H1 (cell line): ENCODE results near the gene BCO2. TPM values are rescaled to one million over a fixed set of nuclear protein-coding genes. Genes with fewer than 3 reads are reported as not detected.

ENCODE experiments used
- CTCF ChIA-PET: fragments of 300-600 bp; sonication (Branson Sonifier 250); formaldehyde crosslinking; loops from one replicate; lab custom pipeline; 2021; ENCODE audit not compliant: partially characterized antibody; lab: Charles Lee
- POLR2A ChIA-PET: fragments of 300-600 bp; sonication (Branson Sonifier 250); formaldehyde crosslinking; loops from one replicate; lab custom pipeline; 2021; ENCODE audit warnings: inconsistent platforms; ENCODE audit not compliant: partially characterized antibody; lab: Charles Lee
- DNase-seq, 2 experiments: peaks; one replicate each; pipeline versions ENCODE4 v3.0.0 to v3.0.0-alpha.2; 2010 to 2022; ENCODE audit warnings: low spot score in 2 of 2, low read depth in 1 of 2, mixed read lengths in 1 of 2
- FAIRE-seq: peaks from 2 replicates; lab custom pipeline; 2011; peaks lifted over from hg19 to GRCh38; lab: Jason Lieb, UNC
- H2AFZ ChIP-seq: 2 replicates; pipeline ENCODE4 v1.8.1; 2012; ENCODE audit warnings: low read length, inconsistent platforms
- H2AK5ac ChIP-seq: 2 replicates; pipeline ENCODE4 v1.6.1; 2013; ENCODE audit warnings: low read depth, low read length
- H2BK120ac ChIP-seq: replicated peaks from 2 replicates; pipeline ENCODE3; 2013; ENCODE audit warnings: low read depth, low read length, inconsistent platforms
- H2BK12ac ChIP-seq: 2 replicates; pipeline ENCODE4 v1.6.1; 2013; ENCODE audit warnings: low read depth, low read length
- H2BK15ac ChIP-seq: 2 replicates; pipeline ENCODE4 v1.6.1; 2013; ENCODE audit warnings: low read length
- H2BK20ac ChIP-seq: 2 replicates; pipeline ENCODE4 v1.6.1; 2013; ENCODE audit warnings: low read length
- H2BK5ac ChIP-seq: 2 replicates; pipeline ENCODE4 v1.6.1; 2013; ENCODE audit warnings: low read depth, low read length
- H3K14ac ChIP-seq: 2 replicates; pipeline ENCODE4 v1.6.1; 2013; ENCODE audit warnings: inconsistent platforms; ENCODE audit not compliant: insufficient read length
- H3K18ac ChIP-seq: 2 replicates; pipeline ENCODE4 v1.6.1; 2013; ENCODE audit warnings: low read length; ENCODE audit errors: extremely low read depth
- H3K23ac ChIP-seq: 2 replicates; pipeline ENCODE4 v1.6.1; 2013; ENCODE audit warnings: inconsistent platforms; ENCODE audit not compliant: insufficient read length
- H3K23me2 ChIP-seq: 2 replicates; pipeline ENCODE4 v1.6.1; 2013; ENCODE audit warnings: low read depth, low read length
- H3K27ac ChIP-seq: 2 replicates; pipeline ENCODE4 v1.6.1; 2011; ENCODE audit warnings: low read depth, low read length, inconsistent platforms
- H3K27me3 ChIP-seq, 4 experiments: replicated peaks in 1 of 4; 1 replicate in 1 of 4; 2 replicates in 3 of 4; pipeline versions ENCODE4 v1.6.1 to v1.8.1; 2011 to 2013; ENCODE audit warnings: low read length in 3 of 4, mild to moderate bottlenecking in 3 of 4, inconsistent platforms in 2 of 4, mixed read lengths in 2 of 4, moderate library complexity in 1 of 4; ENCODE audit not compliant: control insufficient read depth in 3 of 4, insufficient read depth in 3 of 4; ENCODE audit errors: extremely low read depth in 1 of 4
- H3K36me3 ChIP-seq, 4 experiments: 2 replicates each; pipeline versions ENCODE4 v1.6.1 to v1.8.1; 2011 to 2013; ENCODE audit warnings: mild to moderate bottlenecking in 4 of 4, low read length in 3 of 4, moderate library complexity in 2 of 4, control low read depth in 1 of 4, inconsistent platforms in 1 of 4; ENCODE audit not compliant: insufficient read depth in 4 of 4, control insufficient read depth in 2 of 4
- H3K4ac ChIP-seq: replicated peaks from 2 replicates; pipeline ENCODE3; 2013; ENCODE audit warnings: low read length, low read depth, mixed read lengths, inconsistent platforms; ENCODE audit not compliant: insufficient read length
- H3K4me1 ChIP-seq, 4 experiments: replicated peaks in 1 of 4; 1 replicate in 1 of 4; 2 replicates in 3 of 4; pipeline versions ENCODE4 v1.6.1 to v1.8.1; 2011 to 2013; ENCODE audit warnings: low read length in 3 of 4, inconsistent platforms in 2 of 4, mixed read lengths in 1 of 4; ENCODE audit not compliant: insufficient read depth in 4 of 4, control insufficient read depth in 3 of 4
- H3K4me2 ChIP-seq, 2 experiments: 2 replicates each; pipeline versions ENCODE4 v1.6.1 to v1.8.1; 2011 to 2013; ENCODE audit warnings: low read depth in 2 of 2, low read length in 2 of 2, control low read depth in 1 of 2, inconsistent platforms in 1 of 2, mild to moderate bottlenecking in 1 of 2; ENCODE audit not compliant: insufficient read depth in 1 of 2
- H3K4me3 ChIP-seq, 4 experiments: fragments of 200-600, 300-600 bp in 1 of 4; sonication (generic), shearing (Covaris generic), sonication (Bioruptor Twin) in 1 of 4; 2 replicates each; pipeline versions ENCODE4 v1.5.1 to v1.8.1; 2011 to 2016; ENCODE audit warnings: low read length in 4 of 4, low read depth in 3 of 4, control low read depth in 2 of 4, inconsistent platforms in 2 of 4, mild to moderate bottlenecking in 2 of 4, mixed read lengths in 1 of 4, moderate library complexity in 1 of 4; ENCODE audit not compliant: insufficient read depth in 2 of 4; ENCODE audit errors: extremely low read depth in 1 of 4
- H3K56ac ChIP-seq: replicated peaks from 2 replicates; pipeline ENCODE3; 2013; ENCODE audit warnings: low read depth, mild to moderate bottlenecking, mixed read lengths, low read length, inconsistent platforms; ENCODE audit not compliant: insufficient read length
- H3K79me1 ChIP-seq: 2 replicates; pipeline ENCODE4 v1.6.1; 2013; ENCODE audit warnings: low read depth, low read length, control low read depth
- H3K79me2 ChIP-seq, 2 experiments: 2 replicates each; pipeline versions ENCODE4 v1.6.1 to v1.8.1; 2012 to 2013; ENCODE audit warnings: low read length in 2 of 2, mild to moderate bottlenecking in 2 of 2, inconsistent platforms in 1 of 2; ENCODE audit not compliant: insufficient read depth in 2 of 2, control insufficient read depth in 1 of 2
- H3K9ac ChIP-seq, 4 experiments: replicated peaks in 1 of 4; 1 replicate in 1 of 4; 2 replicates in 3 of 4; pipeline versions ENCODE4 v1.6.1 to v1.8.1; 2011 to 2013; ENCODE audit warnings: low read depth in 3 of 4, low read length in 3 of 4, control low read depth in 2 of 4, mild to moderate bottlenecking in 2 of 4, moderate library complexity in 2 of 4, inconsistent platforms in 1 of 4; ENCODE audit errors: extremely low read depth in 1 of 4
- H3K9me3 ChIP-seq, 2 experiments: 2 replicates each; pipeline versions ENCODE4 v1.6.1 to v1.8.1; 2012 to 2013; ENCODE audit warnings: mild to moderate bottlenecking in 2 of 2, moderate library complexity in 2 of 2, control low read depth in 1 of 2, inconsistent platforms in 1 of 2, low read depth in 1 of 2, low read length in 1 of 2, mixed read lengths in 1 of 2; ENCODE audit not compliant: insufficient read depth in 2 of 2
- H4K20me1 ChIP-seq, 2 experiments: replicated peaks in 1 of 2; 2 replicates each; pipeline versions ENCODE3 to v1.8.1; 2011 to 2013; ENCODE audit warnings: inconsistent platforms in 2 of 2, low read length in 2 of 2, mild to moderate bottlenecking in 1 of 2; ENCODE audit not compliant: insufficient read depth in 2 of 2, control insufficient read depth in 1 of 2
- H4K5ac ChIP-seq: 2 replicates; pipeline ENCODE4 v1.6.1; 2013; ENCODE audit warnings: low read length, low read depth, mixed read lengths, inconsistent platforms; ENCODE audit not compliant: insufficient read length
- H4K8ac ChIP-seq: 2 replicates; pipeline ENCODE4 v1.8.0; 2013; ENCODE audit warnings: mild to moderate bottlenecking, moderate library complexity, low read length, inconsistent platforms; ENCODE audit not compliant: insufficient read depth; ENCODE audit errors: extremely low read depth
- H4K91ac ChIP-seq: replicated peaks from 2 replicates; pipeline ENCODE3; 2013; ENCODE audit warnings: low read length, mixed read lengths, inconsistent platforms; ENCODE audit not compliant: insufficient read length
- CHD2 ChIP-seq: IDR thresholded peaks from 2 replicates; pipeline ENCODE4 v1.6.1; 2012; ENCODE audit warnings: low read length, improper control_type of control experiment
- HDAC2 ChIP-seq, 2 experiments: fragments of 300-600 bp in 1 of 2; sonication (generic) in 1 of 2; IDR thresholded peaks; 2 replicates each; pipeline ENCODE4 v1.6.1; 2011 to 2012; ENCODE audit warnings: low read depth in 2 of 2, low read length in 2 of 2, mild to moderate bottlenecking in 2 of 2, moderate library complexity in 2 of 2, borderline replicate concordance in 1 of 2, inconsistent platforms in 1 of 2
- SAP30 ChIP-seq: fragments of 300-600 bp; sonication (generic); IDR thresholded peaks from 2 replicates; pipeline ENCODE4 v1.7.1; 2012; ENCODE audit warnings: low read length, moderate library complexity, mild to moderate bottlenecking, inconsistent platforms; ENCODE audit not compliant: insufficient read depth, insufficient replicate concordance
- WGBS, 2 experiments: shearing (Covaris generic) in 1 of 2; methylation state at CpG; one replicate each; pipeline versions ENCODE4 v1.1.6 to v1.1.7; 2013 to 2015; ENCODE audit warnings: low lambda C conversion rate in 2 of 2, mixed read lengths in 2 of 2, inconsistent platforms in 1 of 2, low coverage in 1 of 2, missing lambda C conversion rate in 1 of 2; ENCODE audit not compliant: insufficient replicate concordance in 2 of 2, insufficient coverage in 1 of 2, insufficient read length in 1 of 2; ENCODE audit errors: extremely low coverage in 1 of 2, missing lambda C conversion rate in 1 of 2; 5-methylcytosine and 5-hydroxymethylcytosine counted together
- polyA plus RNA-seq, 7 experiments: library from polyadenylated mRNA; depleted of rRNA in 3 of 7; stranded (reverse) in 5 of 7; unstranded in 2 of 7; fragments of >200 nt in 5 of 7; fragments of 200-250 nt in 2 of 7; gene quantifications; 1 replicate in 5 of 7; 2 replicates in 1 of 7; 4 replicates in 1 of 7; pipeline versions ENCODE4 v1.2.1 to v1.2.3, GENCODE V29; 2011 to 2013; ENCODE audit warnings: missing spikeins in 2 of 7, mixed read lengths in 2 of 7
- total RNA-seq: library from RNA; stranded (reverse); fragmentation: NEBNext Ultra II Directional; extraction: Animal tissue kit (Norgen Biotek cat#: 25700); gene quantifications from 2 replicates; pipeline ENCODE4 v1.2.1, GENCODE V29; 2021

The BCO2 gene
- total and polyA plus RNA-seq, 2 of the 8 experiments (the other 6 are each of a cell fraction or from before 2014, with no cell fraction given): 0.42 to 0.82 TPM

DNA sequence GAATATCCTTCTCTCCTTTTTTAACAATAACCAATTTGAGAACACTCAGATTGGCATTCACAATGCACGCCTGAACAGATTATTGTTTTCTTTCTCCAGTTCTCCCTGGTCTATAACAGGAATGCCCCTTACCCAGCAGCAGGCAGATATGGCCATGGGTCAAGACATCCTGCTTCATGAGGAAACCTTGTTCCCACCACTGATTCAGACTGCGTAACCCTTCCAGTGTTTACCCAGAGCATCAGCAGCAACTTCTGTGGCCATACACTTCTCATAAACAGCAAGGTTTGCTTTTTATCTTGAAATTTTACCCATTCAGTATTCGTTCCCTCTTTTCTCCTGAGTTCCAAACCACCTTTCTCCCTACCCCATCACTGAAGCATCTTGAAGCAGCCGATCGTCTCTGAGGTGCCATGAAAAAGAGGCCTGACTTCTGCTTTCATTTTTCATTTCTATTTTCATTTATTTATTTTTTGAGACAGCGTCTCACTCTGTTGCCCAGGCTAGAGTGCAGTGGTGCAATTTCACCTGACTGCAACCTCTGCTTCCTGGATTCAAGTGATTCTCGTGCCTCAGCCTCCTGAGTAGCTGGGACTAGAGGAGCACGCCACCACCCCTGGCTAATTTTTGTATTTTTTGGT lies 60.6 kb downstream of the BCO2 start:
- Histone ChIP-seq H2BK20ac (no peak overlapping the region), H3K4me1 (no peaks in the 10 kb centered on the region), H3K9ac (no peak overlapping the region), H3K4me2 (no peak overlapping the region), H3K4me3 (no peak overlapping the region), H3K23ac (no peak overlapping the region), H3K36me3 (peaks cover 2 to 36% (median 16%) of the 10 kb centered on the region in 4 experiments; a peak in 7 of 8 replicates), H3K9me3 (no peaks in the 10 kb centered on the region), H2BK12ac (no peak overlapping the region), H3K14ac (no peak overlapping the region), H3K27ac (no peak overlapping the region), H4K91ac (no peak overlapping the region), H4K5ac (no peak overlapping the region), H3K79me1 (no peaks in the 10 kb centered on the region), H2BK5ac (no peak overlapping the region), H3K23me2 (no peaks in the 10 kb centered on the region), H2BK15ac (no peak overlapping the region), H4K8ac (no peak overlapping the region), H3K56ac (no peak overlapping the region), H2AK5ac (no peak overlapping the region), H2AFZ (no peak overlapping the region), H3K18ac (no peak overlapping the region), H3K27me3 (no peaks in the 10 kb centered on the region), H3K4ac (no peak overlapping the region), H4K20me1 (no peaks in the 10 kb centered on the region), H2BK120ac (no peak overlapping the region), H3K79me2 (no peaks in the 10 kb centered on the region)
- WGBS, 2 experiments: 91% methylated on average over 8 of the region's 8 CpGs; no CpG with 5 or more reads in 1 of the 2 experiments
- POLR2A ChIA-PET: interaction anchor here (1.9 kb wide), 1 partner anchor 10 kb away, joined by 5 read pairs; the partner anchor contains the start of gene PTS
- FAIRE-seq (no peak), DNase-seq (no peak)
- CTCF ChIA-PET: no interaction called here
- no peak for TF ChIP-seq SAP30
- no peak for TF ChIP-seq CHD2
- no peak for TF ChIP-seq HDAC2 (IDR thresholded peaks at IDR 0.05; ENCODE audit: borderline replicate concordance in 1 of 2, low read depth in 2 of 2, low read length in 2 of 2)
